Head of caudate nucleus (tissue), 42 donors: Measurements from ENCODE around the gene CITED2.

Source experiments
- DNase-seq, 42 donors: peaks; one replicate each; pipeline versions ENCODE4 v3.0.0 to v3.0.0-alpha.2; 2020 to 2021; ENCODE audit warnings: mixed read lengths in 7 of 42
- intact Hi-C: fragments of 100-400 bp; cut with DNase I; formaldehyde crosslinking; loops from one replicate; pipeline ENCODE4 v1.15.0; 2022

The CITED2 gene

GRCh38 chr6:139343052-139343750, 31.2 kb downstream of the CITED2 start:
- intact Hi-C loops = no loop called here
- DNase-seq = no peak

DNA sequence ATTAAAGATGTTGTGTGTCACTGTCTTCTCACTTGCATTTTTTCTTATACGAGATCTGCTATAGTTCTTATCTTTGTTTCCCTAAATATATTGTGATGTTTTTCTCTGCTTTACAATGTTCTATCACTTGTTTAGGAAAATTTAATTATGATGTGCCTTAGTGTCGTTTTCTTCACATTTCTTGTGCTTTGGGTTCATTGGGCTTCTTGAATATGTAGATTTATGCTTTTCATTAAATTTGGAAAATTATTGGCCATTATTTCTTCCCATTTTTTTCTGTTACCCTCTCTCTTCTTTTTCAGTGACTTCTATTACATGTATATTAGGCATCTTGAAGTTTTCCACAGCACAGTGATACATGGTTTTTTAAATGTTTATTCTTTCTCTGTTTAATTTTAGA, 33.4 kb downstream of the CITED2 start:
- no peak for DNase-seq
- intact Hi-C loops = no loop called here

GRCh38 chr6:139338795-139339194, 35.7 kb downstream of the CITED2 start:
- DNase-seq = no peak
- intact Hi-C loops = no loop called here

GRCh38 chr6:139337830-139338229, 36.6 kb downstream of the CITED2 start:
- DNase-seq = peak in 4 of 42 donors; percentile 5 to 18 (median 10)
- intact Hi-C loops = no loop called here

- intact Hi-C loops = no loop called here
- DNase-seq = no peak
Observed at GRCh38 chr6:139337001-139337400, 37.4 kb downstream of the CITED2 start.

DNA sequence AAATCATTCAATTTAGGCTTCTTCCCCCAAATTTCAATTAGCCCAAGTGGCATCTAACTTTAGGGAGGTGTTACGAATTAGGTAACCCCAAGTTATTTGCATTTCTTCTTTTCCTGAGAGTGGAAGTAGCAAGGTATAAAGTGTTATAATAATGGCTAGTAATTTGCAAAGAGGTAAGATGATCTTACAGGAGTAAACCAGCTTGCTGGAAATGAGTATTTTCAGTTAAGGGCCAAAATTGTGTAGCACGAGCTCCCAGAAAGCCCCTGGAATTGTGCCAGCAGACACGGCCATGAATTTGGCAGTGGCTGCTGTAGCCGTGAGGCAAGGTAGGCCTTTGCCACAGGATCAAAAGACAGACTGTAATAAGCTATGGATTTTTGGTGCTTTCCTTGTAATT, 38.0 kb downstream of the CITED2 start:
- intact Hi-C loops = no loop called here
- peak in 3 of 42 donors; percentile 4 to 28 (median 4) for DNase-seq

GRCh38 chr6:139335447-139336210, 38.8 kb downstream of the CITED2 start:
- intact Hi-C loops = no loop called here
- no peak for DNase-seq

GRCh38 chr6:139334806-139335446, 39.5 kb downstream of the CITED2 start:
- intact Hi-C loops = no loop called here
- no peak for DNase-seq

DNA sequence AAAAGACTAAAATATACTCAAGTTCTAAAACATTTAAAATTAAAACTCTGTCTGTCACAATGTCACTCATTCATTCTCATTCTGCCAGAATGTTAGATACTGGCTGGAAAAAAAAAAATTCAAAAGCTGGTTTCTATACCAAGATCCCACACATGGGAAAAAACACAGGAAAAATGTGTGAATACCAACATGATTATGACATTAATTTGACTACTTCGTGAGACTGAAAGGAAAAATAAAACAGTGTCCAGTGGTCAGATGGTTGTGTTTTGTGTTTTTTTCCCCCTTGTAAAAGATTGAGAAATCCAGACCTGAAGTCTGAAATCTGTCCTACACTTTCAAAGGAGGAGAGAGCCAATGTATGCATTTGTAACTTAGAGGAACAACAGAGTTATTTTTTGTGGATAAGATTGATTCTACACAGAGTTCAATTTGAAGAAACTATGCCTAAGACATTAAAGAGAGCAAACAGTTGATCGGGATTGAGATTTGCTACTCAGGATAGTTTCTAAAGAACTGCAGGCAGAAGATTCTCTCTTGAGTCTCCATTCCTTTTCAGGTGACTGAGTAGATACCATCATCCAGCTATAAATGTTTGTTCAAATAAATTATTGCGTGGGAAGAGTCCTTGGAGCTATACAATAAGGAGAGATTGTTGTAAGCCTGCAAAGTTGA, 43.5 kb downstream of the CITED2 start:
- no peak for DNase-seq
- intact Hi-C loops = no loop called here

GRCh38 chr6:139330306-139330705, 44.1 kb downstream of the CITED2 start:
- DNase-seq = no peak
- intact Hi-C loops = no loop called here

DNA sequence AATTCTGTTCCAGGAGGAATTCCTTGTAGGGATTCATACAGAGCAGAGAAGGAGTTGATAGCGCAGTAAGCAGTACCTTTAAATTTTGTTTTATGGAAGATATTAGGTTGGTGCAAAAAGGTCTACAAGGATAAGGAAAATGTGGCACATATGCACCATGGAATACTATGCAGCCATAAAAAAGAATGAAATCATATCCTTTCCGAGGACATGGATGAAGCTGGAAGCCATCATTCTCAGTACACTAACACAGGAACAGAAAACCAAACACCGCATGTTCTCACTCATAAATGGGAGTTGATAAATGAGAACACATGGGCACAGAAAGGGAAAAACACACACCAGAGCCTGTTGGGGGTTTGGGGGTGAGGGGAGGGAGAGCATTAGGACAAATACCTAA, 45.2 kb downstream of the CITED2 start:
- intact Hi-C loops = no loop called here
- no peak for DNase-seq

DNA sequence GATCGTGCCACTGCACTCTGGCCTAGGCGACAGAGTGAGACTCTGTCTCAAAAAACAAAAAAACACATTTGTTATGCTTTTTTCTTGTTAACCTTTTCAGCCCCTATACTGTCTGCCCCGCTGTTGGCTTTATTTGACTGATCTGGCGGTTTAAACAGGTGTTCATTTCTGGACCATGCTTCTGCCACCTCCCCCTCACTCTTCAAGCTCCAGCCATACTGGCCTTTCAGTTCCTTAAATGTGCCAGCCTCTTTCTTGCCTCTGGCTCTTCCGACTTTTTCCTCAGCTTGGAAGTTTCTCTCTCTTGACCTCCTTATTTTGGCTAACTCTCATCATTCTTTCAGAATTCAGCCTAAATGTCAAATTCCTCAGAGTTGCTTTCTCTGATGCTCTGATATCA, 47.4 kb downstream of the CITED2 start:
- DNase-seq = no peak
- intact Hi-C loops = no loop called here

GRCh38 chr6:139325686-139326085, 48.8 kb downstream of the CITED2 start:
- intact Hi-C loops = no loop called here
- DNase-seq = no peak

- intact Hi-C loops = no loop called here
- DNase-seq = no peak
Observed at GRCh38 chr6:139325125-139325524, 49.3 kb downstream of the CITED2 start.

GRCh38 chr6:139324301-139324555, 50.2 kb downstream of the CITED2 start:
- no peak for DNase-seq
- intact Hi-C loops = no loop called here

DNA sequence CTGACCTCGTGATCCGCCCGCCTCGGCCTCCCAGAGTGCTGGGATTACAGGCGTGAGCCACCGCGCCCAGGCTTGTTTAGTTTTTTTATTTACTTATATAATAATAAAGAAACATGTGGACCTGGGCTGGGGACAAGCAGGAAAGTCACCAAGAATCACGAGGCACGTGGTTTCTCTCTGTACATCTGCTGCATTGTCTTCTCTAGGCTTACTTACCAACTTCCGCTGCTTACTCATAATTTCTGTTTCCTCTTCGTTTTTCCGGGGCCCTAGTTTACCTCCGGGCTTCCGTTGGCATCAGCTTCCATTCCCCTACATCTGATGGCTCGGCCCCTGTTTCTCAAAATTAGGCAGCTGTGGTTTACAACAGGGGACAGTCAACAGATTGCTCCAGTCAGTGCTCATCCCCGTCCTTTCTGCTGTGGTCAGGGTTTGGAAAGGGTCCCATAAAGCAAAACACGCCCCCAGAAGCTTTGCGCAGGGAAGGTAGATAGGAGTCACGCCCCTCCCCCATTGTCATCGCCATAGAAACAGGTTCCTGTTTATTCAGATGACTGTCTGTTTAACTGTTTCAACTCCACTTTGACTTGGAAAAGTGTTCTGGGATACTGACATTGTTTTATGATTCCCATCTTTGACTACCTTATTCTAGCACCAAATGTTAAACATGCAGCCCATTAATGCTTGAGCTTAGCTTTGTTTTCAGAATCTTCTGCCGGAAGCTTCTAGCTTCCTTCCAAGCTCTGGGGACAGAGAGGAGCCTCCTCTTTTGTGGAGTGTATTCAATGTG, 50.7 kb downstream of the CITED2 start:
- intact Hi-C loops = no loop called here
- peak in 30 of 42 donors; percentile 7 to 59 (median 20) for DNase-seq
